DOHH2 (cell line): Measurements from ENCODE around the gene CDKN1A.

ENCODE experiments used
- H3F3A ChIP-seq: fragments of 200-600 bp; sonication (generic), shearing (Covaris generic); 2 replicates; pipeline ENCODE4 v1.6.0; 2016; ENCODE audit warnings: antibody characterized with exemption, mild to moderate bottlenecking; ENCODE audit not compliant: control insufficient read depth, insufficient read depth
- H3K27ac ChIP-seq: fragments of 200-600 bp; sonication (generic); 2 replicates; pipeline ENCODE4 v1.5.1; 2014; ENCODE audit warnings: low read depth, mild to moderate bottlenecking, low read length, moderate library complexity
- H3K27me3 ChIP-seq: fragments of 200-600 bp; sonication (generic); 2 replicates; pipeline ENCODE4 v1.6.1; 2014; ENCODE audit warnings: mild to moderate bottlenecking, low read length, mixed read lengths; ENCODE audit not compliant: control insufficient read depth
- H3K36me3 ChIP-seq: fragments of 200-600 bp; sonication (generic); 2 replicates; pipeline ENCODE4 v1.6.1; 2014; ENCODE audit warnings: mild to moderate bottlenecking, low read length, moderate library complexity, mixed read lengths; ENCODE audit not compliant: control insufficient read depth
- H3K4me1 ChIP-seq: fragments of 200-600 bp; sonication (generic); 2 replicates; pipeline ENCODE4 v1.6.1; 2014; ENCODE audit warnings: mild to moderate bottlenecking, low read length, mixed read lengths; ENCODE audit not compliant: control insufficient read depth
- H3K4me2 ChIP-seq: fragments of 200-600 bp; sonication (generic); 2 replicates; pipeline ENCODE4 v1.6.0; 2014; ENCODE audit warnings: mild to moderate bottlenecking, low read length, moderate library complexity
- H3K4me3 ChIP-seq: fragments of 200-600 bp; sonication (generic); 2 replicates; pipeline ENCODE4 v1.5.1; 2014; ENCODE audit warnings: mild to moderate bottlenecking, low read length, mixed read lengths
- H3K79me2 ChIP-seq: fragments of 200-600 bp; sonication (generic); 2 replicates; pipeline ENCODE4 v1.6.1; 2014; ENCODE audit warnings: mild to moderate bottlenecking, low read length, mixed read lengths; ENCODE audit not compliant: control insufficient read depth
- H3K9me2 ChIP-seq: fragments of 200-600 bp; sonication (generic); replicated peaks from 2 replicates; pipeline ENCODE4 v1.6.1; 2014; ENCODE audit warnings: mild to moderate bottlenecking, low read length, mixed read lengths; ENCODE audit not compliant: control insufficient read depth
- H3K9me3 ChIP-seq: fragments of 200-600 bp; sonication (generic); 2 replicates; pipeline ENCODE4 v1.6.1; 2014; ENCODE audit warnings: antibody characterized with exemption, low read length, mixed read lengths; ENCODE audit not compliant: control insufficient read depth, insufficient read depth
- H4K20me1 ChIP-seq: fragments of 200-600 bp; sonication (generic); 2 replicates; pipeline ENCODE4 v1.6.0; 2014; ENCODE audit warnings: low read depth, mild to moderate bottlenecking, antibody characterized with exemption, low read length, moderate library complexity; ENCODE audit not compliant: control insufficient read depth, insufficient read depth
- EZH2phosphoT487 ChIP-seq: fragments of 200-600 bp; sonication (generic); IDR thresholded peaks from 2 replicates; pipeline ENCODE4 v1.6.1; 2017; ENCODE audit warnings: borderline replicate concordance, mild to moderate bottlenecking, antibody characterized with exemption, low read length, moderate library complexity, mixed read lengths
- TF ChIP-seq, protein P1 (sequence below): fragments of 200-600 bp; sonication (generic); IDR thresholded peaks from one replicate; pipeline ENCODE4 v1.5.1; 2014; ENCODE audit warnings: antibody characterized with exemption, mild to moderate bottlenecking, low read depth, low read length; ENCODE audit not compliant: poor library complexity, severe bottlenecking

Gene CDKN1A

GRCh38 chr6:36633370-36633769 lies 45.1 kb upstream of the CDKN1A start:
- H3F3A ChIP-seq = 0 out of 2 replicates have a peak, but pooled peaks cover 2% of the 10 kb centered on the region
- H3K27me3 ChIP-seq = no peaks in the 10 kb centered on the region
- H3K4me2 ChIP-seq = no peak overlapping the region
- TF ChIP-seq, protein P1, sequence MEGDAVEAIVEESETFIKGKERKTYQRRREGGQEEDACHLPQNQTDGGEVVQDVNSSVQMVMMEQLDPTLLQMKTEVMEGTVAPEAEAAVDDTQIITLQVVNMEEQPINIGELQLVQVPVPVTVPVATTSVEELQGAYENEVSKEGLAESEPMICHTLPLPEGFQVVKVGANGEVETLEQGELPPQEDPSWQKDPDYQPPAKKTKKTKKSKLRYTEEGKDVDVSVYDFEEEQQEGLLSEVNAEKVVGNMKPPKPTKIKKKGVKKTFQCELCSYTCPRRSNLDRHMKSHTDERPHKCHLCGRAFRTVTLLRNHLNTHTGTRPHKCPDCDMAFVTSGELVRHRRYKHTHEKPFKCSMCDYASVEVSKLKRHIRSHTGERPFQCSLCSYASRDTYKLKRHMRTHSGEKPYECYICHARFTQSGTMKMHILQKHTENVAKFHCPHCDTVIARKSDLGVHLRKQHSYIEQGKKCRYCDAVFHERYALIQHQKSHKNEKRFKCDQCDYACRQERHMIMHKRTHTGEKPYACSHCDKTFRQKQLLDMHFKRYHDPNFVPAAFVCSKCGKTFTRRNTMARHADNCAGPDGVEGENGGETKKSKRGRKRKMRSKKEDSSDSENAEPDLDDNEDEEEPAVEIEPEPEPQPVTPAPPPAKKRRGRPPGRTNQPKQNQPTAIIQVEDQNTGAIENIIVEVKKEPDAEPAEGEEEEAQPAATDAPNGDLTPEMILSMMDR = no peak
- no peak for TF ChIP-seq EZH2phosphoT487
- no peaks in the 10 kb centered on the region for H3K79me2 ChIP-seq
- H3K36me3 ChIP-seq = no peaks in the 10 kb centered on the region
- H3K9me3 ChIP-seq = no peaks in the 10 kb centered on the region
- H3K9me2 ChIP-seq = no peaks in the 10 kb centered on the region
- H4K20me1 ChIP-seq = no peaks in the 10 kb centered on the region
- H3K4me3 ChIP-seq = no peak overlapping the region
- peaks cover 10% of the 10 kb centered on the region for H3K4me1 ChIP-seq
- no peak overlapping the region for H3K27ac ChIP-seq

DNA sequence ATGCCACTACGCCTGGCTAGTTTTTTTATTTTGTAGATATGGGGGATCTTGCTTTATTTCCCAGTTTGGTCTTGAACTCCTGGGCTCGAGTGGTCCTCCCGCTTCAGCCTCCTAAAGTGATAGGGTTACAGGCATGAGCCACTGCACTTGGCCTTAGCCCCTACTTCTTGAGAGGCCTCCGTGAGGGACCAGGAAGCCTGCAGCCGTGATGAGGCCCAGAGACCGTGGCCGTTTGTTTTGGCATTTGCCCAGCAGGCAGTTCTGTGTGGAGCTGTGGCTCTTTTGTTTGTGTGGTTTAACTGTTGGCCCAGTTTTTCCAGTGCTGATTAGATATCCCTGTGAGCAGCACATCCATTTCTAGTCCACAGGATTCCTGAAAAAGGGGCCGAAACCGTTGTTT lies 44.6 kb upstream of the CDKN1A start:
- no peak overlapping the region for H3K27ac ChIP-seq
- H3K4me3 ChIP-seq = no peak overlapping the region
- no peaks in the 10 kb centered on the region for H3K79me2 ChIP-seq
- H3K4me1 ChIP-seq = peaks cover 4% of the 10 kb centered on the region
- TF ChIP-seq, protein P1 = no peak
- TF ChIP-seq EZH2phosphoT487 = no peak
- no peaks in the 10 kb centered on the region for H3K9me3 ChIP-seq
- H3K9me2 ChIP-seq = no peaks in the 10 kb centered on the region
- no peaks in the 10 kb centered on the region for H3K36me3 ChIP-seq
- no peaks in the 10 kb centered on the region for H4K20me1 ChIP-seq
- no peaks in the 10 kb centered on the region for H3K27me3 ChIP-seq
- 0 out of 2 replicates have a peak, but pooled peaks cover 2% of the 10 kb centered on the region for H3F3A ChIP-seq
- H3K4me2 ChIP-seq = no peak overlapping the region

DNA sequence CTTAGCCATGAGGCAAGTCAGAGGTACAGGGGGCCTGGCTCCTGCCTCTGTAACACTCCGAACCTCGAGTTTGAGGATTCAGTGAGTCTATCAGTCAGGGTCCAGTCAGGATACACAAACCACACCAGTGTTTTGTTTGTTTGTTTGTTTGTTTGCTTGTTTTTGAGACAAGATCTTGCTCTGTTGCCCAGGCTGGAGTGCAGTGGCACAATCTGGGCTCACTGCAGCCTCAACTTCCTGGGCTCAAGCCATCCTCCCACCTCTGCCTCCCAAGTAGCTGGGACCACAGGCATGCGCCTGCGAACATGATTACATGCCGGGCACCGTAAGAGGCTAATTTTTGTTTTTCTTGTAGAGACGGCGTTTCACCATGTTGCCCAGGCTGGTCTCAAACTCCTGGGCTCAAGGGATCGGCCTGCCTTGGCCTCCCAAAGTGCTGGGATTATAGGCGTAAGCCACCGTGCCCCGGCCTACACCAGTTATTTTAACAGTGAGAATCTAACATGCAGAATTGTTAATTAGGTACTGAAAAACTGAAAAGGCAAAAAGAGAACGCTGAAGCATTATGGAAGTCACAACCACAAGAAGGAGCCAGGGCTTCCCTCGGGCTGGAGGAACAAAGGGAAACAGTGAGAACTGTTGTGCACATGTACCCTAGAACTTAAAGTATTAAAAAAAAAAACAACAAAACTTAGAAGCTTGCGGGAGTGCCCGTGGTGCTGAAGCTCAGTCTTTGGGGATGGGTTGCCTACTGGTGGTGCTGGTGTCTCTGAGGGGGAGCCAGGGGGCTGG lies 44.0 kb upstream of the CDKN1A start:
- no peak overlapping the region for H3K4me3 ChIP-seq
- no peak overlapping the region for H3K4me2 ChIP-seq
- H3K79me2 ChIP-seq = no peaks in the 10 kb centered on the region
- no peaks in the 10 kb centered on the region for H3K36me3 ChIP-seq
- TF ChIP-seq, protein P1 = no peak
- TF ChIP-seq EZH2phosphoT487 = no peak
- H3F3A ChIP-seq = no peaks in the 10 kb centered on the region
- H3K27ac ChIP-seq = no peak overlapping the region
- H4K20me1 ChIP-seq = no peaks in the 10 kb centered on the region
- no peaks in the 10 kb centered on the region for H3K27me3 ChIP-seq
- H3K9me3 ChIP-seq = no peaks in the 10 kb centered on the region
- H3K4me1 ChIP-seq = no peaks in the 10 kb centered on the region
- no peaks in the 10 kb centered on the region for H3K9me2 ChIP-seq
